ENCODE measurements around the gene FRMD4A.

- TF ChIP-seq FOXM1 (IDR thresholded peaks at IDR 0.05; ENCODE audit: borderline replicate concordance) = no peak
- TF ChIP-seq BHLHE40 (IDR thresholded peaks at IDR 0.05; ENCODE audit: borderline replicate concordance) = no peak
- TF ChIP-seq ELF4 (IDR thresholded peaks at IDR 0.05) = no peak
- no peak for TF ChIP-seq SP1 (IDR thresholded peaks at IDR 0.05)
- TF ChIP-seq FOXK2 (IDR thresholded peaks at IDR 0.05) = no peak
- no peak for TF ChIP-seq TARDBP (IDR thresholded peaks at IDR 0.05)
- TF ChIP-seq ZNF384 (IDR thresholded peaks at IDR 0.05) = no peak
- no peak for TF ChIP-seq LEF1 (IDR thresholded peaks at IDR 0.05; ENCODE audit: borderline replicate concordance)
These were observed 4.1 kb downstream of the FRMD4A start for GRCh38 chr10:14326581-14326980.
